H9 (cell line): ENCODE measurements around the gene AGMAT. TPM values are rescaled to one million over a fixed set of nuclear protein-coding genes. Genes with fewer than 3 reads are reported as not detected.

Experiments
- DNase-seq: peaks from one replicate; pipeline ENCODE4 v3.0.0-alpha.2; 2017
- H2AFZ ChIP-seq: one replicate; pipeline ENCODE4 v1.6.1; 2013; ENCODE audit warnings: mild to moderate bottlenecking, low read length, control low read depth, moderate library complexity
- H2AK5ac ChIP-seq: 2 replicates; pipeline ENCODE4 v1.6.1; 2013; ENCODE audit warnings: low read length, control low read depth, mixed read lengths; ENCODE audit not compliant: insufficient read length
- H2BK120ac ChIP-seq: one replicate; pipeline ENCODE4 v1.6.1; 2013; ENCODE audit warnings: low read depth, mild to moderate bottlenecking, low read length, control low read depth, inconsistent platforms; ENCODE audit not compliant: poor library complexity, severe bottlenecking
- H2BK12ac ChIP-seq: 2 replicates; pipeline ENCODE4 v1.6.1; 2013; ENCODE audit warnings: low read length, control low read depth, mixed read lengths, low read depth; ENCODE audit not compliant: insufficient read length
- H2BK15ac ChIP-seq: 2 replicates; pipeline ENCODE4 v1.6.1; 2013; ENCODE audit warnings: low read depth, low read length, control low read depth
- H2BK20ac ChIP-seq: one replicate; pipeline ENCODE4 v1.6.1; 2013; ENCODE audit warnings: low read depth, mild to moderate bottlenecking, low read length, control low read depth, inconsistent platforms; ENCODE audit not compliant: poor library complexity, severe bottlenecking
- H2BK5ac ChIP-seq: 2 replicates; pipeline ENCODE4 v1.6.1; 2013; ENCODE audit warnings: low read length, control low read depth, mixed read lengths; ENCODE audit not compliant: insufficient read length
- H3K14ac ChIP-seq: 2 replicates; pipeline ENCODE4 v1.6.1; 2013; ENCODE audit warnings: low read length, control low read depth; ENCODE audit not compliant: insufficient read depth
- H3K18ac ChIP-seq: 2 replicates; pipeline ENCODE4 v1.6.1; 2013; ENCODE audit warnings: low read depth, mild to moderate bottlenecking, mixed read lengths, low read length, control low read depth; ENCODE audit not compliant: insufficient read length
- H3K23ac ChIP-seq: 2 replicates; pipeline ENCODE4 v1.6.1; 2013; ENCODE audit warnings: low read length, control low read depth, mixed read lengths, low read depth; ENCODE audit not compliant: insufficient read length
- H3K23me2 ChIP-seq: 2 replicates; pipeline ENCODE4 v1.6.1; 2013; ENCODE audit warnings: low read depth, mild to moderate bottlenecking, mixed read lengths, low read length, control low read depth; ENCODE audit not compliant: insufficient read length, poor library complexity, severe bottlenecking
- H3K27ac ChIP-seq: 2 replicates; pipeline ENCODE4 v1.5.1; 2013; ENCODE audit warnings: low read length, control low read depth, mixed read lengths, low read depth; ENCODE audit not compliant: insufficient read length
- H3K27me3 ChIP-seq: 2 replicates; pipeline ENCODE4 v1.6.1; 2013; ENCODE audit warnings: low read length, control low read depth, inconsistent platforms; ENCODE audit not compliant: insufficient read depth
- H3K4ac ChIP-seq: 2 replicates; pipeline ENCODE4 v1.6.1; 2013; ENCODE audit warnings: low read depth, mild to moderate bottlenecking, control low read depth, inconsistent platforms, low read length, moderate library complexity
- H3K4me1 ChIP-seq: 2 replicates; pipeline ENCODE4 v1.6.1; 2013; ENCODE audit warnings: low read length, control low read depth, inconsistent platforms; ENCODE audit not compliant: insufficient read depth
- H3K4me2 ChIP-seq: 2 replicates; pipeline ENCODE4 v1.6.1; 2013; ENCODE audit warnings: low read length, control low read depth, mixed read lengths; ENCODE audit not compliant: insufficient read length, insufficient read depth
- H3K56ac ChIP-seq: 2 replicates; pipeline ENCODE4 v1.6.1; 2013; ENCODE audit warnings: low read depth, mild to moderate bottlenecking, mixed read lengths, low read length, control low read depth; ENCODE audit not compliant: insufficient read length
- H3K79me1 ChIP-seq: 2 replicates; pipeline ENCODE4 v1.6.1; 2013; ENCODE audit warnings: low read depth, mild to moderate bottlenecking, moderate library complexity, low read length, control low read depth, inconsistent platforms; ENCODE audit not compliant: insufficient read depth, poor library complexity, severe bottlenecking
- H3K79me2 ChIP-seq: 2 replicates; pipeline ENCODE4 v1.6.1; 2013; ENCODE audit warnings: low read length, control low read depth, inconsistent platforms; ENCODE audit not compliant: insufficient read depth
- H3K9ac ChIP-seq: 2 replicates; pipeline ENCODE4 v1.6.1; 2013; ENCODE audit warnings: low read length, control low read depth, mixed read lengths; ENCODE audit not compliant: insufficient read length; ENCODE audit errors: extremely low read depth
- H3K9me3 ChIP-seq: one replicate; pipeline ENCODE4 v1.6.1; 2013; ENCODE audit warnings: low read depth, low read length, inconsistent platforms; ENCODE audit not compliant: control insufficient read depth
- H3T11ph ChIP-seq: one replicate; pipeline ENCODE4 v1.6.1; 2013; ENCODE audit warnings: mild to moderate bottlenecking, low read length, control low read depth, inconsistent platforms
- H4K20me1 ChIP-seq: one replicate; pipeline ENCODE4 v1.6.1; 2013; ENCODE audit not compliant: control insufficient read depth, insufficient read length, insufficient read depth
- H4K5ac ChIP-seq: 2 replicates; pipeline ENCODE4 v1.6.1; 2013; ENCODE audit warnings: low read depth, mild to moderate bottlenecking, mixed read lengths, low read length, control low read depth; ENCODE audit not compliant: insufficient read length
- H4K8ac ChIP-seq: replicated peaks from 2 replicates; pipeline ENCODE4 v1.6.1; 2013; ENCODE audit warnings: low read length, control low read depth, mixed read lengths, low read depth; ENCODE audit not compliant: insufficient read length
- H4K91ac ChIP-seq: 2 replicates; pipeline ENCODE4 v1.6.1; 2013; ENCODE audit warnings: low read depth, mild to moderate bottlenecking, moderate library complexity, mixed read lengths, low read length, control low read depth; ENCODE audit not compliant: insufficient read length
- H3K27ac Mint-ChIP-seq, 3 experiments: 2 replicates in 2 of 3; 3 replicates in 1 of 3; pipeline ENCODE4 v1.8.0; 2020 to 2021; ENCODE audit warnings: mixed read lengths in 3 of 3, mild to moderate bottlenecking in 1 of 3, moderate library complexity in 1 of 3
- H3K27me3 Mint-ChIP-seq: 2 replicates; pipeline ENCODE4 v1.8.0; 2021; ENCODE audit warnings: low read depth, mild to moderate bottlenecking, moderate library complexity, mixed read lengths
- H3K36me3 Mint-ChIP-seq, 3 experiments: 2 replicates in 2 of 3; 3 replicates in 1 of 3; pipeline ENCODE4 v1.8.0; 2020 to 2021; ENCODE audit warnings: low read depth in 3 of 3, mixed read lengths in 3 of 3; ENCODE audit not compliant: insufficient read depth in 1 of 3
- H3K4me1 Mint-ChIP-seq, 2 experiments: 2 replicates each; pipeline ENCODE4 v1.8.0; 2020; ENCODE audit warnings: mixed read lengths in 2 of 2
- H3K4me3 Mint-ChIP-seq, 2 experiments: 2 replicates in 1 of 2; 3 replicates in 1 of 2; pipeline ENCODE4 v1.8.0; 2020 to 2021; ENCODE audit warnings: mild to moderate bottlenecking in 2 of 2, mixed read lengths in 2 of 2, moderate library complexity in 1 of 2
- H3K9me3 Mint-ChIP-seq, 2 experiments: 2 replicates in 1 of 2; 3 replicates in 1 of 2; pipeline ENCODE4 v1.8.0; 2020; ENCODE audit warnings: mild to moderate bottlenecking in 2 of 2, mixed read lengths in 2 of 2, moderate library complexity in 1 of 2
- CTCF ChIP-seq: fragments of 200-600 bp; sonication (generic); conservative IDR thresholded peaks from 3 replicates; pipeline ENCODE4 v1.8.0; 2021; ENCODE audit warnings: antibody characterized with exemption, mild to moderate bottlenecking
- WGBS: extraction: QIAGEN DNeasy Blood & Tissue Kit; methylation state at CpG from one replicate; pipeline ENCODE4 v1.1.7; 2013; ENCODE audit warnings: missing lambda C conversion rate, low lambda C conversion rate, mixed read lengths; ENCODE audit not compliant: insufficient read length; ENCODE audit errors: extremely low coverage; 5-methylcytosine and 5-hydroxymethylcytosine counted together
- total RNA-seq: library from RNA; stranded (reverse); gene quantifications from 2 replicates; pipeline ENCODE4 v1.2.1, GENCODE V29; 2021

AGMAT gene
- total RNA-seq, 1 experiment from 2014 or later, result 4.0 TPM

GRCh38 chr1:15523104-15524020 is 61.5 kb downstream of the AGMAT start:
- H3K56ac ChIP-seq, result no peak overlapping the region
- H3K9me3 ChIP-seq, result no peaks in the 10 kb centered on the region
- no peak overlapping the region for H2AFZ ChIP-seq
- Mint-ChIP-seq H3K4me1 (peaks cover 28 to 43% of the 10 kb centered on the region in 2 experiments), H3K27me3 (no peaks in the 10 kb centered on the region), H3K4me3 (peak overlapping the region; percentile 92 to 95), H3K36me3 (peaks cover 0 to 11% (median 2%) of the 10 kb centered on the region in 3 experiments; a peak in 3 of 7 replicates), H3K27ac (peak overlapping the region; percentile 11 to 97 (median 92); a peak in 5 of 7 replicates), H3K9me3 (no peaks in the 10 kb centered on the region)
- no peak overlapping the region for H2AK5ac ChIP-seq
- no peak overlapping the region for H3K27ac ChIP-seq
- peak overlapping the region; percentile 18 for H3K18ac ChIP-seq
- no peak for DNase-seq
- H2BK5ac ChIP-seq, result no peak overlapping the region
- H4K91ac ChIP-seq, result no peak overlapping the region
- peaks cover 8% of the 10 kb centered on the region for H3K23me2 ChIP-seq
- H3K14ac ChIP-seq, result peak overlapping the region; percentile 72; the same call in 1 of the 2 replicates
- no peak overlapping the region for H4K5ac ChIP-seq
- H3T11ph ChIP-seq, result no peak overlapping the region
- H3K4me1 ChIP-seq, result peaks cover 3% of the 10 kb centered on the region; the same call in 1 of the 2 replicates
- no peak overlapping the region for H3K4ac ChIP-seq
- no CpG with 5 or more reads among the region's 18 CpGs for WGBS
- H3K79me1 ChIP-seq, result no peaks in the 10 kb centered on the region
- no peaks in the 10 kb centered on the region for H4K20me1 ChIP-seq
- no peak overlapping the region for H2BK12ac ChIP-seq
- no peak overlapping the region for H2BK20ac ChIP-seq
- H3K23ac ChIP-seq, result no peak overlapping the region
- peak overlapping the region; percentile 86 for H3K4me2 ChIP-seq
- no peaks in the 10 kb centered on the region for H3K27me3 ChIP-seq
- no peak overlapping the region for H2BK15ac ChIP-seq
- no peak overlapping the region for H4K8ac ChIP-seq
- no peak for TF ChIP-seq CTCF
- H2BK120ac ChIP-seq, result no peak overlapping the region
- H3K79me2 ChIP-seq, result no peaks in the 10 kb centered on the region
- peak overlapping the region; percentile 93 for H3K9ac ChIP-seq
